H9 (cell line): ENCODE data around the gene SPCS1. TPM values are rescaled to one million over a fixed set of nuclear protein-coding genes. Genes with fewer than 3 reads are reported as not detected.

Experiments used
- DNase-seq: peaks from one replicate; pipeline ENCODE4 v3.0.0-alpha.2; 2017
- H2AFZ ChIP-seq: one replicate; pipeline ENCODE4 v1.6.1; 2013; ENCODE audit warnings: mild to moderate bottlenecking, low read length, control low read depth, moderate library complexity
- H2AK5ac ChIP-seq: 2 replicates; pipeline ENCODE4 v1.6.1; 2013; ENCODE audit warnings: low read length, control low read depth, mixed read lengths; ENCODE audit not compliant: insufficient read length
- H2BK120ac ChIP-seq: one replicate; pipeline ENCODE4 v1.6.1; 2013; ENCODE audit warnings: low read depth, mild to moderate bottlenecking, low read length, control low read depth, inconsistent platforms; ENCODE audit not compliant: poor library complexity, severe bottlenecking
- H2BK12ac ChIP-seq: 2 replicates; pipeline ENCODE4 v1.6.1; 2013; ENCODE audit warnings: low read length, control low read depth, mixed read lengths, low read depth; ENCODE audit not compliant: insufficient read length
- H2BK15ac ChIP-seq: 2 replicates; pipeline ENCODE4 v1.6.1; 2013; ENCODE audit warnings: low read depth, low read length, control low read depth
- H2BK20ac ChIP-seq: one replicate; pipeline ENCODE4 v1.6.1; 2013; ENCODE audit warnings: low read depth, mild to moderate bottlenecking, low read length, control low read depth, inconsistent platforms; ENCODE audit not compliant: poor library complexity, severe bottlenecking
- H2BK5ac ChIP-seq: 2 replicates; pipeline ENCODE4 v1.6.1; 2013; ENCODE audit warnings: low read length, control low read depth, mixed read lengths; ENCODE audit not compliant: insufficient read length
- H3K14ac ChIP-seq: 2 replicates; pipeline ENCODE4 v1.6.1; 2013; ENCODE audit warnings: low read length, control low read depth; ENCODE audit not compliant: insufficient read depth
- H3K18ac ChIP-seq: 2 replicates; pipeline ENCODE4 v1.6.1; 2013; ENCODE audit warnings: low read depth, mild to moderate bottlenecking, mixed read lengths, low read length, control low read depth; ENCODE audit not compliant: insufficient read length
- H3K23ac ChIP-seq: 2 replicates; pipeline ENCODE4 v1.6.1; 2013; ENCODE audit warnings: low read length, control low read depth, mixed read lengths, low read depth; ENCODE audit not compliant: insufficient read length
- H3K23me2 ChIP-seq: 2 replicates; pipeline ENCODE4 v1.6.1; 2013; ENCODE audit warnings: low read depth, mild to moderate bottlenecking, mixed read lengths, low read length, control low read depth; ENCODE audit not compliant: insufficient read length, poor library complexity, severe bottlenecking
- H3K27ac ChIP-seq: 2 replicates; pipeline ENCODE4 v1.5.1; 2013; ENCODE audit warnings: low read length, control low read depth, mixed read lengths, low read depth; ENCODE audit not compliant: insufficient read length
- H3K27me3 ChIP-seq: 2 replicates; pipeline ENCODE4 v1.6.1; 2013; ENCODE audit warnings: low read length, control low read depth, inconsistent platforms; ENCODE audit not compliant: insufficient read depth
- H3K4ac ChIP-seq: 2 replicates; pipeline ENCODE4 v1.6.1; 2013; ENCODE audit warnings: low read depth, mild to moderate bottlenecking, control low read depth, inconsistent platforms, low read length, moderate library complexity
- H3K4me1 ChIP-seq: 2 replicates; pipeline ENCODE4 v1.6.1; 2013; ENCODE audit warnings: low read length, control low read depth, inconsistent platforms; ENCODE audit not compliant: insufficient read depth
- H3K4me2 ChIP-seq: 2 replicates; pipeline ENCODE4 v1.6.1; 2013; ENCODE audit warnings: low read length, control low read depth, mixed read lengths; ENCODE audit not compliant: insufficient read length, insufficient read depth
- H3K56ac ChIP-seq: 2 replicates; pipeline ENCODE4 v1.6.1; 2013; ENCODE audit warnings: low read depth, mild to moderate bottlenecking, mixed read lengths, low read length, control low read depth; ENCODE audit not compliant: insufficient read length
- H3K79me1 ChIP-seq: 2 replicates; pipeline ENCODE4 v1.6.1; 2013; ENCODE audit warnings: low read depth, mild to moderate bottlenecking, moderate library complexity, low read length, control low read depth, inconsistent platforms; ENCODE audit not compliant: insufficient read depth, poor library complexity, severe bottlenecking
- H3K79me2 ChIP-seq: 2 replicates; pipeline ENCODE4 v1.6.1; 2013; ENCODE audit warnings: low read length, control low read depth, inconsistent platforms; ENCODE audit not compliant: insufficient read depth
- H3K9ac ChIP-seq: 2 replicates; pipeline ENCODE4 v1.6.1; 2013; ENCODE audit warnings: low read length, control low read depth, mixed read lengths; ENCODE audit not compliant: insufficient read length; ENCODE audit errors: extremely low read depth
- H3K9me3 ChIP-seq: one replicate; pipeline ENCODE4 v1.6.1; 2013; ENCODE audit warnings: low read depth, low read length, inconsistent platforms; ENCODE audit not compliant: control insufficient read depth
- H3T11ph ChIP-seq: one replicate; pipeline ENCODE4 v1.6.1; 2013; ENCODE audit warnings: mild to moderate bottlenecking, low read length, control low read depth, inconsistent platforms
- H4K20me1 ChIP-seq: one replicate; pipeline ENCODE4 v1.6.1; 2013; ENCODE audit not compliant: control insufficient read depth, insufficient read length, insufficient read depth
- H4K5ac ChIP-seq: 2 replicates; pipeline ENCODE4 v1.6.1; 2013; ENCODE audit warnings: low read depth, mild to moderate bottlenecking, mixed read lengths, low read length, control low read depth; ENCODE audit not compliant: insufficient read length
- H4K8ac ChIP-seq: replicated peaks from 2 replicates; pipeline ENCODE4 v1.6.1; 2013; ENCODE audit warnings: low read length, control low read depth, mixed read lengths, low read depth; ENCODE audit not compliant: insufficient read length
- H4K91ac ChIP-seq: 2 replicates; pipeline ENCODE4 v1.6.1; 2013; ENCODE audit warnings: low read depth, mild to moderate bottlenecking, moderate library complexity, mixed read lengths, low read length, control low read depth; ENCODE audit not compliant: insufficient read length
- H3K27ac Mint-ChIP-seq, 3 experiments: 2 replicates in 2 of 3; 3 replicates in 1 of 3; pipeline ENCODE4 v1.8.0; 2020 to 2021; ENCODE audit warnings: mixed read lengths in 3 of 3, mild to moderate bottlenecking in 1 of 3, moderate library complexity in 1 of 3
- H3K27me3 Mint-ChIP-seq: 2 replicates; pipeline ENCODE4 v1.8.0; 2021; ENCODE audit warnings: low read depth, mild to moderate bottlenecking, moderate library complexity, mixed read lengths
- H3K36me3 Mint-ChIP-seq, 3 experiments: 2 replicates in 2 of 3; 3 replicates in 1 of 3; pipeline ENCODE4 v1.8.0; 2020 to 2021; ENCODE audit warnings: low read depth in 3 of 3, mixed read lengths in 3 of 3; ENCODE audit not compliant: insufficient read depth in 1 of 3
- H3K4me1 Mint-ChIP-seq, 2 experiments: 2 replicates each; pipeline ENCODE4 v1.8.0; 2020; ENCODE audit warnings: mixed read lengths in 2 of 2
- H3K4me3 Mint-ChIP-seq, 2 experiments: 2 replicates in 1 of 2; 3 replicates in 1 of 2; pipeline ENCODE4 v1.8.0; 2020 to 2021; ENCODE audit warnings: mild to moderate bottlenecking in 2 of 2, mixed read lengths in 2 of 2, moderate library complexity in 1 of 2
- H3K9me3 Mint-ChIP-seq, 2 experiments: 2 replicates in 1 of 2; 3 replicates in 1 of 2; pipeline ENCODE4 v1.8.0; 2020; ENCODE audit warnings: mild to moderate bottlenecking in 2 of 2, mixed read lengths in 2 of 2, moderate library complexity in 1 of 2
- CTCF ChIP-seq: fragments of 200-600 bp; sonication (generic); conservative IDR thresholded peaks from 3 replicates; pipeline ENCODE4 v1.8.0; 2021; ENCODE audit warnings: antibody characterized with exemption, mild to moderate bottlenecking
- WGBS: extraction: QIAGEN DNeasy Blood & Tissue Kit; methylation state at CpG from one replicate; pipeline ENCODE4 v1.1.7; 2013; ENCODE audit warnings: missing lambda C conversion rate, low lambda C conversion rate, mixed read lengths; ENCODE audit not compliant: insufficient read length; ENCODE audit errors: extremely low coverage; 5-methylcytosine and 5-hydroxymethylcytosine counted together
- total RNA-seq: library from RNA; stranded (reverse); gene quantifications from 2 replicates; pipeline ENCODE4 v1.2.1, GENCODE V29; 2021

Gene SPCS1
- total RNA-seq, 1 experiment from 2014 or later = 106 TPM

- WGBS = no CpG with 5 or more reads among the region's 25 CpGs
Observed at GRCh38 chr3:52705438-52705687, 543 bp upstream of the SPCS1 start.

More at GRCh38 chr3:52705438-52705687, 543 bp upstream of the SPCS1 start:
- Histone ChIP-seq H4K8ac (no peak overlapping the region), H3K27ac (no peak overlapping the region), H3K18ac (no peak overlapping the region), H4K20me1 (no peaks in the 10 kb centered on the region), H3K79me1 (no peaks in the 10 kb centered on the region), H3K27me3 (no peaks in the 10 kb centered on the region), H4K5ac (no peak overlapping the region), H3K23ac (no peak overlapping the region), H3K4me2 (peak overlapping the region; percentile 87), H3T11ph (no peak overlapping the region), H3K4ac (no peak overlapping the region), H3K79me2 (peaks cover 3% of the 10 kb centered on the region; the same call in 1 of the 2 replicates), H2BK5ac (no peak overlapping the region), H3K4me1 (no peaks in the 10 kb centered on the region; the same call in 1 of the 2 replicates), H4K91ac (no peak overlapping the region), H2BK20ac (no peak overlapping the region), H3K9me3 (no peaks in the 10 kb centered on the region), H3K14ac (no peak overlapping the region), H3K23me2 (peaks cover 12% of the 10 kb centered on the region), H2BK120ac (no peak overlapping the region), H2BK15ac (no peak overlapping the region), H3K56ac (no peak overlapping the region), H3K9ac (peak overlapping the region; percentile 45), H2AK5ac (no peak overlapping the region), H2AFZ (no peak overlapping the region), H2BK12ac (no peak overlapping the region)
- Mint-ChIP-seq H3K4me3 (peak overlapping the region; percentile 96 to 97), H3K9me3 (no peaks in the 10 kb centered on the region; a peak in 1 of 5 replicates), H3K4me1 (peaks cover 15% of the 10 kb centered on the region in 2 experiments), H3K36me3 (peaks cover 7 to 17% (median 13%) of the 10 kb centered on the region in 3 experiments; a peak in 6 of 7 replicates), H3K27me3 (no peaks in the 10 kb centered on the region), H3K27ac (peak overlapping the region in 2 of 3 experiments; percentile 40 to 81; a peak in 3 of 7 replicates)
- DNase-seq = no peak
- no peak for TF ChIP-seq CTCF
